NCI-H2196 treated with DMSO at 0.1 percent for 48 hours (cell line): ENCODE measurements around the gene FRMD3.

Experiments
- DNase-seq: peaks from one replicate; lab custom pipeline; 2025; ENCODE audit not compliant: unreplicated experiment; lab: John Stamatoyannopoulos, UW

FRMD3 gene

DNA sequence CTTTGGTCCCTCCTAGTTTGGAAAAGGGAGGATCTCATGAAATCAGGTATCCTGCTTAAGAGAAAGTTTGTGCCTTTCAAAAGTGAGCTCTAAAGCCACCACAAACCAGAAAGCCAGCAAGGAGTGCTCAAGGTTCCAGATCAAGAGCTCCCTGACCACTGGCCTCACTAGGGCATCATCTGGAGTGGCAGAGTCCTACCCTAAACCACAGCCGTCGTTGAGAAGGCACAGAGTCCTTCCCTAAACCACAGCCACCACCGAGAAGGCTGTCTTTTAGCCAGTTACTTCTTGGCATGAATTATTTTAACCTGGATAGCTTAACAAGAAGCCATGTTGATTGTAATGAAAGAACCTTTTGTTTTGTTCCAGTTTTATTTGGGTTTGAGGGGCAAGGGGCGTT, 102.9 kb downstream of the FRMD3 start:
- no peak for DNase-seq

DNA sequence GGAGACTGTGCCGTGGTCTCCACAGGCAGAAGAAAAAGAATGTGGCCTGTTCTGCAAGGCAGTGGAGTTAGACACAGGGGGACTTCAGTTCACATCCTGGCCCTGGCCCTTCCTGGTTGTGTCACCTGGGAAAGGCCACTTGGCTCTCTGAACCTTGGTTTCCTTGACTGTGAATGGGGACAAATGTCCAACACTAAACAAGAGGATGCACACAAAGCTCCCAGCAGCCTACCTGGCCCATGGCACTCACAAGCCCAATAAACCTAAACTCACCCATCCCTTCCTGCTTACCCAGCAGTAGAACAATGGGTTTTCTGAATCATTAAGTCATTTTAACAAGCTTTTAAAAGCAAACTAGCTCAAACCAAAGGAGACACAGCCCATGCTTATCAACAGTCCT, 103.9 kb downstream of the FRMD3 start:
- no peak for DNase-seq

DNA sequence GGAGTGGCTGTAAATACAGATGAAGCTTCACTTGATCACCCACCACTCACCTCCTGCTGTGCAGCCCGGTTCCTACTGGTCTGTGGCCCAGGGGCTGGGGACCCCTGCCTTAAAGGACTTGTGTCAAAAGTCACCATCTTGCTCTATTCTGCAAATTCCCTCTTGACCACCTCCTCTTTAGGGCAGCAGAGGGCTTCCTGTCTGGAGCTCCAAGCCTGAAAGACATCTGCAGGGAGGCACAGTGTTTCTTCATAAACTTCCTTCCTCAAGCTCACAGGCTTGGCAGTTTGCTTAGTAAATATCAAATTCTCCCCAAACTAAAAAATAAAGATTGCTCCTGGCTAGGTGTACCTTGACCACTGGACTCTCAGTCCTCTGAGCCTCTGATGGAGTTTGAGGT, 104.4 kb downstream of the FRMD3 start:
- no peak for DNase-seq

DNA sequence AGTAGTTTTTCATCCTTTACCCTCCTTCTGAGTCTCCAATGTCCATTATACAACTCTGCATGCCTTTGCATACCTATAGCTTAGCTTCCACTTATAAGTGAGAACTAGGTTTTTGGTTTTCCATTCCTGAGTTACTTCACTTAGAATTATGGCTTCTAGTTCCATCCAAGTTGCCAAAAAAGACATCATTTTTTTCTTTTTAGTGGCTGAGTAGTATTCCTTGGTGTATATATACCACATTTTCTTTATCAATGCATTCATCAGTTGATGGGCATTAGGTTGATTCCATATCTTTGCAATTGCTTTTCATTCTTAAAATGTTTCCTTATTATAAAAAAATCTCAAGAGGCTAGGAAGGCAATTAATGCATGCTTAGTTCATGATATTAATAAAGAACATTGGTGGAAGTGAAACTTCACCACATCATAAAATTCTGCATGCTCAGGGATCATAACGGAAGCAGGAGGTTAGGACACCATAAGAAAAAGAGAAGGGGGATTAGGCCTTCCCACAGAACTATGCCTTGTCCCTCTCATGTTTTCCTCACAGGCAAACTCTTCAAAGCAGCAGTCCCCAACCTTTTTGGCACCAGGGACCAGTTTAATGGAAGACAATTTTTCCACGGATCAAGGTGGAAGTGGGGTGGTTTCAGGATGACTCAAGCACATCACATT, 105.2 kb downstream of the FRMD3 start:
- no peak for DNase-seq

DNA sequence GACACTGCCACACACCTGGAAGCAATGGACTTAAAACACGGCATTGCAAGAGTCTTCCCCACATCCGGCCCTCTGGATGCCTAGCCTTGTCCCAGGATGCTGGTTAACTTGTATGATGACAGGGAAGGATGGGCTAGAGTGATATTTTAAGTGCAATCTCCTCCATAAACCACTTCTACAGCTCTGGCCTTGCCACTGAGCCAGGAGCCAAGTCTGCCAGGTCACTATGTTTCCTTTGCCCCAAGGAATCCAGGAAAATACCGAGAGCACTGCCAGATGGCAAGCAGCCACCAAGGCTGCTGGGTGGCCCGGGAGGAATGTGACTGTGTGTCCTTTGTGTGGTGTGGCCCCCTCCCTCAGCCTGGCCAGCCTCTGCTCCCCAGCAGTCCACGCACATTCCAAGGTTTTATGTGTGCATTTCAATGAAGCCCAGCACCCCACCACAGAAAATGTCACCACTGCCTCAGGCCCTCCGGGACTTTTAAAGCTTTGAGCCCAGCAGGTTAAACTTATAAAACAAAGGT, 106.0 kb downstream of the FRMD3 start:
- DNase-seq, result no peak

DNA sequence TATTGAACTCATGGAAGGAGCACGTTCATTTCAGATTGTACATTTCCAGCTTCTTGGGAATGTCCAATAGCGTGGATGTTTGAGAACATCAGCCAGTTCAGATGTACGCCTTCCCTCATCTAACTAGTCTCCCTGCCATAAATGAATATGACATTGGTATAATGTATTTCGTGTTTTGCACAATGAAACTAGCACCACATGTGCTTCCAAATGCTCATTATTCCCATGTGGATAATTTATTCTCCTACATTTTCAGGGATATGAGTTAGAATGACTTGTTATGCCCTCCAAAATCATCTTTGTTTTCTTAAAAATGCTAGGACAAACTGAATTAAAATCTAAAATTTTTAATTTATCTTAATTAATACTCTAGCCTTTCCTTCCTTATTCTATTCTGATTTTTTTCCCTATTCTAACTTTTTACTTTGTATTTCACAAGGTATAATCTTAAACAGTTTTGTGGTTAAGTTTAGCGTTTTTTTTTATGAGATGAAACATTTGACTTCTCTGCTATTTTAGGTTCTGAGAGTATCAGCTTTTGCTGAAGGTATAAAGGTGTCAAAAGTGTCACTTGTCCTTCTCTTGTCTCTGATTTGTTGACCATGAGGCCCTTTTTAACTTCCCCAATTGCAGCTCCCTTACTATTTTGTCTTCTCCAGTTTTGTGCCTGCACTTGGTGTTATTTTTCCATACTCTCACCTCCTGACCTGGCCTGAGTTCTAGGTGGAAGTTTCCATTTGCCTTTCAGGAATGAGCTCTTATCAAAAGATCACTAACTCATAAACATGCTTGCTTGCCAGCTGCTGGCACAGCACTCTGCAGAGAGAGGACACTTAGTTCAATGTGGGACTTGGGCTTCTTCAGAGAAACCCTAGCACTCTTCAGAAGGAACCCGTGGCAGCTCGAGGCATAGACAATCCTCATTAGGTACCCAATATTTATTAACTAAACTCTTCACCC, 106.8 kb downstream of the FRMD3 start:
- DNase-seq, result no peak

DNA sequence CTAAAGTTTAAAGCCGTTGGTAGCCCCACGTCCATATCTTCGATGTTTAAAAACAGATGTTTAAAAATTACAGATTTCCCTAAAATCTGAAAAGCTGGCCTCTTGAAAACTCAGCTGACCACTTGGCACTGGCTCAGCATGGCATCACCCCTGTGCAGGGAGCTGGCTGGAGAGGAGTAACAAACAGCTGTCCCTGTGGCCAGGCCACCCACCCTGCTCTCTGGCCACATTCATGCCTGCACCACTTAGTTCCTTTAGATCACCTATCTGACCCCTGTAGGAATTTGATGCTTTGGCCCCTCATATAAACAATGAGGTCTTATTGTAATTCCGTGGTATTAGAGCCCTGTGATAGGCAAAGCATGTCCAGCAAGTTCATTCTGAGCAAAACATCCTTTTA, 107.5 kb downstream of the FRMD3 start:
- no peak for DNase-seq

DNA sequence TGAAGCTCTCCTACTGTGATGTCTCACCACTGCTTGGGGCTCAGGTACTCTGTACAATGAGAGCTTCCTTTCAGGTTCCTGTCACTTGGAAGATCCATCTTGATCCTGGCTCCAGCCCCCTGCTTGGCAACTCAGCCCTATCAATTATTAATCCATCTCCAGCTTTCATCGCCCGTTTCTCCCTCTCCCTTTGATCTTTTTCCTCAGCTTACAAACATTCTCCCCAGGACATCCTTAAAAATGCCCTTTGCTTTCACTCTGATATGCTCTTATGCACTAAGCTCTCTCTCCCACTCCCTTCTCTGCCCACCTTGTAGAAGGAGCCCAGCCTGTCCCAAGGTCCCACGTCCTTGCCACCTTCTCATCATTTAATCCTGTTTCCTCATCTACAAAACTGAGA, 109.0 kb downstream of the FRMD3 start:
- no peak for DNase-seq

DNA sequence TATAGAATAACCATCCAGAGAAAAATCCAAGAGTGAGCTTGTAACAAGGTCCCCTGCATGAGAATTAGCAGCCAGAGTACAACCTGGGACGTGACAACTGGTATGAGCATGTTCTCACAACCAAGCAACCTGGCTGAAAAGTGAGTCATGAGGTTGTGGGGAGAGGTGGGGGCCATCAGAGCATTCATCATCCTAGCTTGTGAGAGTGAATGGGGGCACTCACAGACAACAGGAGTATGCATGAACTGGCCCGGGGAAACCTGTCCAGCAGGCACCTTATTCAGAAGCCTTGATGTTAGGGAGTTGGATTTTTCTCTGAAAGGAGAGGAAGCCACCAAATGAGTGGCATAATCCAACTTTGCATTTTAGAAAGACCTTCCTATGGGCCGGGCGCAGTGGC, 113.0 kb downstream of the FRMD3 start:
- DNase-seq, result no peak

DNA sequence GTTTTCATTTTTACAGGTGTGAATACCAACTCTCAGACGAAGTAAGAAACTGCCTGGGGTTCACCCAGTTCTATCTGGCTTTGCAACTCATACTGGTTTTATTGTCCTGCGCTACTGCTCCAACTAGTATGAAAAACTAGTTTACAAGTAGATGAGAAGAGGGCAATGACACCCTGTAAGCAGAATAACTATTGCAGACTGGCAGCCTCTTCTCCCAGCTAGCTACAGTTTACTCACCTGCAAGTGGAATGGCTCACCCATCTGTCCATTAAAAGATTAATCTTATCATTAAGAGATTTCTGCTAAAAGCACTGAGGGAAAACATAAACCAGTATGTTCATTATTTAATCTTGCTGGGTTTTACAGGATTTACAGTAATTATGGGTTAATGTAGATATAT, 113.4 kb downstream of the FRMD3 start:
- no peak for DNase-seq

DNA sequence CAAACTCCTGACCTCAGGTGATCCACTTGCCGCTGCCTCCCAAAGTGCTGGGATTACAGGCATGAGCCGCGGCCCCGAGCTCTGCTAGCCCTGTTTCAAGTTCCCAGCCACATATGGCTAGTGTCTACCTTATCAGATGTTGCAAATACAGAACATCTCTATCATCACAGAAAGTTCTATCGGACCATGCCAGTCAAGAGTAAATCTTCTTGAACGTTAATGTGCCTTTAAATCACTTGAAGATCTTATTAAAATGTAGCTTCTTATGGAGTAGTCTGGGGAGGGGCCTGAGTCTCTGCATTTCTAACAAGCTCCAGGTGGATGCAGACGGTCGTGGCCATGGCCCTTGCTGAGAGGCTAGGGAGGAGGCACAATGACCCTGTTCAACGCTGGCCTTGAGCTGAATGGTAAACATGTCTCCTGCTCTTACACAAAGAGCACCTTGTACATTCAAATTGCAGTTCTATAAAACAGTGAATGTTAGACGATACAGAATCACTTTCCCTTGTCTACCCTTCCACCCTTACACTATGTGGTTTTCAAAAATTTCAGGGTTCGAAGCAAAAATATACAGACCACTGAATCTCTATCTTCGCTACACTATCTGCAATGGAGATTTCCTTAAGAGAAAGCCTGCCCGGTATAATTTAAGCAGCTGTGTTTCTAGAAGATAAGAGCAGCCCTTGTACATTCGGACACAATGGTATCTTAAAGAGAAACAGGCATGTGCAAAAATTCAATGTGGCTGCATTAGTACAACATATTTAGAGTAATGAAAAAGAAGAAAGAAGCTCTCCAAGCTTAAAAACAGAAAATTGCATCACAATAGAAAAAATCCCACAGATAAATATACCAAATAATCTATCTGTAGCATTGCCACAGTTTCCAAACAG, 114.1 kb downstream of the FRMD3 start:
- no peak for DNase-seq

DNA sequence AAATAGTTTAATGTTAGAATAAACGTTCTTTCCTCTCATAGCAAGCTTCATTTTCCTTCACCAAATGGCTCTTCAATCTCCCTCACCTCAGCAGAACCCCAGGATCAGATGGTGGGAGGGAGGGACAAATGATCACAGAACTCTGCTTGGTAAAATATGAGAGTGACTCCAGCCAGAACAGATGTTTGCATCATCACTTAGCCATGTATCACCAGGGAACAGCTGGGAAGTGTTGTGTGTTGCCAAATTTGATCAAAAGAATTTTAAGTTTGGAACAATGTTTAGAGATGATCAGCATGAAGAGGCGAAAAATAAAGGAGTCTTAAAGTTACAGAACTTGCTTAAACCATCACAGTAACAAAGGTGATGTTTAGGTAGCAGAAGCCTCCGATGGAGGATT, 115.7 kb downstream of the FRMD3 start:
- no peak for DNase-seq

DNA sequence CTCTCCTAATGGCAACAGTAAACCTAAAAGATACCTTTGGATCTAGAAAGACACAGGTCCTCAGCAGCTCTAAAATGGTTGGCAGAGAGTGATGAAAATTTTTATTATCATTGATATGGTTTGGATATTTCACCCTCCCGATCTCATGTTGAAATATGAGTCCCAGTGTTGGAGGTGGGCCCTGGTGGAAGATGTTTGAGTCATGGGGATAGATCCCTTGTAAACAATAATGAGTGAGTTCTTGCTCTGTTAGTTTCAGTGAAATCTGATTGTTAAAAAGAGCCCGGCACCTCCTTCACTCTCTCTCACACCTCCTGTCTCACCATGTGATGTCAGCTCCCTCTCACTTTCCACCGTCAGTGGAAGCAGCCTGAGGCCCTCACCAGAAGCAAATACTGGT, 117.7 kb downstream of the FRMD3 start:
- no peak for DNase-seq

DNA sequence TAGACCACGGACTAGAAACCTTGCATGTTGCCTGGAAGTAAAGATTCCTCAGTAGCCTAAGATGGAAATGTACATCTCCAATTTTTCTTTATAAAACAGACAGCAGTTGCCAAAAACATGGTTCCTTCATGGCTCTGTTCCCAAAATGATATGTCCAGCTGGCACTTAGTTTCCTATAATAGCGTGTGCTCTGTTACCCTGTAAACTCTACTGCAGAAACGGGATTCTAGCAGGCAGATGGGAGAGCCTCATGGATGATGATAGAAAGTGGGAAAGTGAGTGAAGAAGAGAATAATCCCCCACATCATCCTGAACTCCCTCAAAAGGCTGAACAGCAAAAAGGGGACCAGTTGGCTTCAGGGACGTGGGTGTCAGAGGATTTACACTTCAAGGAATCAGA, 118.2 kb downstream of the FRMD3 start:
- DNase-seq, result no peak

DNA sequence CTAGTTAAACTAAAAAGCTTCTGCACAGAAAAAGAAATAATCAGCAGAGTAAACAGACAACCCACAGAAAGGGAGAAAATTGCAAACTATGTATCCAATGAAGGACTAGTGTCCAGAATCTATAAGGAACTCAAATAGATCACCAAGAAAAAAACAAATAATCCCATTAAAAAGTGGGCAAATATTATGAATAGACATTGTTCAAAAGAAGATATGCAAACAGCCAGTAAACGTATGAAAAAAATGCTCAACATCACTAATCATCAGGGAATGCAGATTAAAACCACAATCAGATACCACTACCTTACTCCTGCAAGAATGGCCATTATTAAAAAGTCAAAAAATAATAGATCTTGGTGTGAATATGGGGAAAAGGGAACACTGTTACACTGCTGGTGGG, 119.9 kb downstream of the FRMD3 start:
- DNase-seq, result no peak

DNA sequence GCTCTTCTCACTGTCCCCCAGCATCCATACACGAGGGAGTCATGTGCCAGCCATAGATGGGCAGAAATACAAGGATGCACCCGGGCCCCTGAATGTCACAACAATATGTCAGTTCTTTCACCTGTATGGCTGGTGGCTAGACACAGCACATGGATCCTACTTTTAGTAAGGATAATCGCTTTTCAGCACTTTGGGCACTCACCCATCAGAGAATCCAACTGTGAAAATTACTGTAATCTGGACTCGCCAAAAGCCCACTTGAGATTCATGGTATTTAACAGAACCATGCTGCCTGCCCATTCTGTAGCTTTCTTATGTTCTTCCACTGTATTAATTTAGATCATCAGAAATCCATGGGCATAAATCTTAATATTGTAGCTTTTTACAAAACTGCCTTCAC, 124.8 kb downstream of the FRMD3 start:
- no peak for DNase-seq

DNA sequence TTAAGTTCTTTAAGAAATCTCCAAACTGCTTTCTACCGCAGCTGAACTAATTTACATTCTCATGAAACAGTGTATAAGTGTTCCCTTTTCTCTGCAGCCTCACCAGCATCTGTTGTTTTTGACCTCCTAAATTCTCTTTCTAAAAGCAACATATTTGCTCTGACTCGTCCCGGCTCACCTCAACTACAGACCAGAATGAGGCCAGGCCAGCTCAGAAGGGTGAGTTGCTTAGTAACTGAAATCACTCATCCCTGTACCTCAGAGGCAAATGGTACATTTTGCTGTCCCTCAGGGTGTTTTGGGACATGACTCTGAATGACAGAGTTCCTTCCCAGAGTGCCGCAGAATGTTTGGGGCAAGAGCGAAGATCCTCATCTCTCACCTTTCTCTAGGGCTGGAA, 127.5 kb downstream of the FRMD3 start:
- no peak for DNase-seq

DNA sequence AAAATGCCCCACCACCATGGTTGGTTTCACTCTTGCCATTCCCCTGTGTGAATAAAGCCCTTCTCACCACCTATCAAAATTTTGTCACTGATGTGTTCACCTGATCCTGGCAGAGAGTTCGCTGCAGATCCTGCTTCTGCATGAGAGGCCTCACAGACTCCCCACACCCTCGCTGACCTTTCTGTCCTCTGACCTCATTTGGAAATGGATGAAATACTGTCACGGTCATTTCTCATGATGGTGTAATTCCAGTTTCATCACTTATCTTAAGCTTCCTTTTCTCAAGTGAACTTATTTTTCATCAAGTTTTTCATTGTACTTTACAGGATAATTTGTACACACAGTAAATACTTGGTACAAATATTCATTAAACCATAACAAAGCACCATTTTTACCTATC, 131.3 kb downstream of the FRMD3 start:
- no peak for DNase-seq

DNA sequence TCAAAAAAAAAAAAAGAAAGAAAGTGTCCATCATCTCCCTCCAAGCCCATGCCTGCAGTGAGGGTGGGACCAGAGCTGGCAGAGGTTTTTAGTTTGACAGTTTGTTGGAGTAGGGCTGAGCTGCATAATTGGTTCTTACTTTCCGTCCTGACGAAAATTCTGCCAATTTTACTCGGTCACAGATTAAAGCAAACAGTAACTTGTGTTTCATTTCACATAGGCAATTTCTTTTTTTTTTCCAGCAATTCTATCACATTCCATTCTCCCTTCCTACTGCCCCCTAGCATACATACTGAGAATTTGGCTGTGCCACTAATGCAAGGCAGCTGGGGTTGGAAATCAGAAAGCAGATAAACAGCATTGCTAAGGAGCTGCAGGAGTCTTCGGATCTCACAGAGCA, 132.4 kb downstream of the FRMD3 start:
- DNase-seq, result no peak

DNA sequence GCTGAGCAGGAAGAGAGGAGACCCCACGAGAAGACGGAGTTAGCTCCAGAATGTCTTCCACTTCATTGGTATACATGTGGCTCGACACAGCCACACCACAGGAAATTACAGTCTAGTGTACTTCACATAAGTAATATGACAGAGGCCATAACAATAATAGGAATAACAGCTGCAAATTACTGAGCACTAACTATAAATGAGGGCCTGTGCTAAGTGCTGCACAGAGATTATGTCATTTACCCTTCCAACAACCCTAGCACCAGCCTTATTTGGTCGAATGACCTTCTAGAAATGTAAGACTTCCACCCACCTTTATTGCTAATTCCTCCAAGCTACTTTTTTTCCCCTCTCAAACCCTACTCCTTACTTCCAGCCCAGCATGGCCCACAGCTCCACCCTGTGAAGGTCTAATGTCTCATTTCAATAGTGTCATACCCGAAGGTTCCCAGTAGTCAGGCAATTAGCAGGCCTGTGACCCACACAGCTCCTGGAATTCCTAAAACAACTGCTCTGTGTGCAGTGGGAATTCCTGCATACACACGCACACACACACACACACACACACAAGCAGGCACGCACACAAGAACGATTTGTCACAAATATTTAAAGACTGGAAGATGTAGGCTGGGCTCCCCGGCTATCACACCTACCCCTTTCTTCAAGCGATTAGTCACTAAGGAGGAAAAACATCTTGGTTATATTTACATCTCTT, 134.5 kb downstream of the FRMD3 start:
- no peak for DNase-seq
